Aorta (tissue), 5 donors: ENCODE measurements around the gene RNPEPL1. TPM values are rescaled to one million over a fixed set of nuclear protein-coding genes. Genes with fewer than 3 reads are reported as not detected.

Experiments
- ATAC-seq: fragments of 200-7000 bp; cut with Tn5 transposase; one replicate; pipeline ENCODE4 v1.9.1; 2022; ENCODE audit warnings: moderate library complexity; ENCODE audit not compliant: low FRiP score
- DNase-seq, 2 donors: peaks; one replicate each; pipeline ENCODE4 v3.0.0-alpha.2; 2020
- H3K27ac ChIP-seq, 2 donors: one replicate each; pipeline ENCODE4 v1.5.1; 2013; ENCODE audit warnings: low read length in 2 of 2, mild to moderate bottlenecking in 2 of 2, moderate library complexity in 2 of 2, control low read depth in 1 of 2, inconsistent platforms in 1 of 2, low read depth in 1 of 2
- H3K27me3 ChIP-seq, 2 donors: one replicate each; pipeline ENCODE4 v1.6.1; 2013; ENCODE audit warnings: control low read depth in 1 of 2, low read length in 1 of 2, mild to moderate bottlenecking in 1 of 2, moderate library complexity in 1 of 2; ENCODE audit not compliant: insufficient read depth in 2 of 2, control insufficient read depth in 1 of 2
- H3K36me3 ChIP-seq, 2 donors: one replicate each; pipeline ENCODE4 v1.6.1; 2013; ENCODE audit warnings: control low read depth in 1 of 2, low read length in 1 of 2, mild to moderate bottlenecking in 1 of 2; ENCODE audit not compliant: insufficient read depth in 2 of 2, control insufficient read depth in 1 of 2
- H3K4me1 ChIP-seq, 2 donors: one replicate each; pipeline ENCODE4 v1.6.1; 2013; ENCODE audit warnings: low read length in 2 of 2, control low read depth in 1 of 2, mild to moderate bottlenecking in 1 of 2, moderate library complexity in 1 of 2; ENCODE audit not compliant: insufficient read depth in 2 of 2, control insufficient read depth in 1 of 2
- H3K4me3 ChIP-seq, 2 donors: one replicate each; pipeline ENCODE4 v1.5.1; 2013; ENCODE audit warnings: low read length in 2 of 2, control low read depth in 1 of 2, mild to moderate bottlenecking in 1 of 2
- H3K9me3 ChIP-seq: one replicate; pipeline ENCODE4 v1.6.1; 2013; ENCODE audit warnings: mild to moderate bottlenecking, low read length; ENCODE audit not compliant: control insufficient read depth
- WGBS, 2 donors: extraction: QIAGEN DNeasy Blood & Tissue Kit; methylation state at CpG; one replicate each; pipeline ENCODE4 v1.1.7; 2013; 5-methylcytosine and 5-hydroxymethylcytosine counted together
- intact Hi-C, 2 donors: fragments of 100-400 bp; cut with DNase I; formaldehyde crosslinking; loops; one replicate each; pipeline versions ENCODE4 v1.14.2 to v1.15.0; 2022
- polyA plus RNA-seq, 2 donors: library from polyadenylated mRNA; stranded (reverse); fragments of 200-250 nt; gene quantifications; one replicate each; pipeline ENCODE4 v1.2.3, GENCODE V29; 2013
- total RNA-seq, 2 donors: library from RNA; stranded (reverse); fragmentation: NEBNext Ultra II Directional; extraction: Animal tissue kit (Norgen Biotek cat#: 25700); gene quantifications; one replicate each; pipeline ENCODE4 v1.2.1, GENCODE V29; 2021
- donor health status: healthy with polysubstance abuse.
- donor health status: Bipolar disorder and iron deficiency.
- donor health status: DM: no; HTN: no; CAD: no.
- donor health status: DM: no; HTN: no; CAD: no.
- donor health status: DM: yes; HTN: yes; CAD: no.

RNPEPL1 gene
- total and polyA plus RNA-seq, 4 donors, result 42.9 to 108 (median 47.6) TPM

DNA sequence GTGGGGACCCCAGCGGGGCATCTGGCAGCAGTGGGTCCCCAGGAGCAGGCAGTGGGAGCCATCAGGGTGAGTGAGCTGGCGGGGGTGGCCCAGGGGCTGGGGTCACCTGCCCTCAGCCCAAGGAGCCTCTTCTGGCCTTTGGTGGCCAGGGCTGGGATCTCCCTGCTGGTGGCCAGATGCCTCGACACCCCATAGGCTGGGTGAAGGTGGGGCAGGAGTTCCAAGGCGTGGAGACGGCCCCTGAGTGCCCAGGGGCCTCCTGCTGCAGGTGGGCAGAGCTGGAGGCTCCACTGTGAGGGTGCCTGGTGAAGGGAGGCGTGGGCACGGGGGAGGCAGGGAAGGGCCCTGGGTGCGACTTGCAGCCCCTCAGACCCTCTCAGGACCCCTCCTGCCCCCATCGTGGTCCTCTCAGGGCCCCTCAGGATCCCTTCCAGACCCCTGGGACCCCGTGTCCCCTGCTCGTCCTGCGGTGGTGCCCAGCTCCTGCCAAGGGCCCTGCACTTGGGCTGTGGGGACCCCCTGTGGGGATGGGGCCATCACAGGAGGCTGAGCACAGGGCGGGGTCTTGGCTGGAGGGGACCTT, 52.0 kb downstream of the RNPEPL1 start:
- no peaks in the 10 kb centered on the region for H3K9me3 ChIP-seq
- no peaks in the 10 kb centered on the region for H3K27me3 ChIP-seq
- 87 to 95% methylated on average over 10 to 13 of the region's 13 CpGs for WGBS, 2 donors
- DNase-seq (peak in 1 of 2 donors; percentile 41), ATAC-seq (no peak)
- H3K36me3 ChIP-seq, result no peaks in the 10 kb centered on the region
- intact Hi-C loops, result no loop called here
- no peaks in the 10 kb centered on the region for H3K4me1 ChIP-seq
- H3K4me3 ChIP-seq, result no peak overlapping the region
- H3K27ac ChIP-seq, result no peak overlapping the region

GRCh38 chr2:240620859-240621258, 52.6 kb downstream of the RNPEPL1 start:
- peak in 1 of 2 donors; percentile 41 for DNase-seq
- H3K4me1 ChIP-seq, result no peaks in the 10 kb centered on the region
- WGBS, 2 donors, result 85 to 91% methylated on average over 7 of the region's 7 CpGs
- H3K27me3 ChIP-seq, result no peaks in the 10 kb centered on the region
- H3K4me3 ChIP-seq, result no peak overlapping the region
- H3K27ac ChIP-seq, result no peak overlapping the region
- no peak for ATAC-seq
- no peaks in the 10 kb centered on the region for H3K36me3 ChIP-seq
- no peaks in the 10 kb centered on the region for H3K9me3 ChIP-seq
- intact Hi-C loops, result no loop called here

GRCh38 chr2:240622060-240622411, 53.8 kb downstream of the RNPEPL1 start:
- H3K4me3 ChIP-seq, result no peak overlapping the region
- ATAC-seq (no peak), DNase-seq (no peak)
- no peak overlapping the region for H3K27ac ChIP-seq
- intact Hi-C loops, result no loop called here
- H3K27me3 ChIP-seq, result no peaks in the 10 kb centered on the region
- H3K4me1 ChIP-seq, result no peaks in the 10 kb centered on the region
- H3K36me3 ChIP-seq, result no peaks in the 10 kb centered on the region
- 80 to 92% methylated on average over 9 of the region's 9 CpGs for WGBS, 2 donors
- H3K9me3 ChIP-seq, result no peaks in the 10 kb centered on the region

DNA sequence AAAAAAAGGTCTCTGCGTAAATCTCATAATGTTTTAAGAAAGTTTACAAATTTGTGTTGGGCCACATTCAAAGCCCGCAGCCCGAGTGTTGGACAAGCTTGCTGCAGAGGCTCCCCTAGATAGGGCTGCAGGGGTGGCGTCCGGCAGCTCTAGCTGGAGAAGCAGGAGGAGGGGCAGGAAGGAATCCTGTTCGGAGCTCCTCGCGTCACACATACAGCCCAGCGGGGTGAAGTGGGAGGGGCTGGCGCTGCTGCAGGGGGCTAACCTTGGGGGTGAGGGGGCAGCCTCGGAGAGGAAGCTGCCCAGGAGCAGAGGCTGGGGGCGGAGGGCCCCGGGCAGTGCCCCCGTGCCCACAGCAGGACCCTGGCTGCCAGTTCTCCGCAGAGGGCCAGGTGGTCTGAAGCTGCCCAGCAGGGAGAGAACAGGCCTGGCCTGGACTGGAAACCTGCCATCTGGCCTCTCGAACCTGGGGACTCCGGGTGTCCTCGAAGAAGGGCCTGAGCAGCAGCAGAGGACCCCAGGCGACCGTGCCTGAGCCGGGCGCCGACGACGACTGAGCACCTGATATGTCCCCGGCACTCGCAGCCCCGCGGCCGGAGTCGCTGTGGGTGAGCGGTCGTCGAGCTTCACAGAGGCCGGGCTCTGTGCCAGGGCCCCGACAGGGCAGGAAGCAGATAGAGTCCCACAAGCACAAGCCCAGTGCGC, 54.4 kb downstream of the RNPEPL1 start:
- DNase-seq, result peak in 1 of 2 donors; percentile 65
- no peaks in the 10 kb centered on the region for H3K27me3 ChIP-seq
- H3K4me1 ChIP-seq, result no peaks in the 10 kb centered on the region
- H3K27ac ChIP-seq, result no peak overlapping the region
- no peaks in the 10 kb centered on the region for H3K36me3 ChIP-seq
- intact Hi-C loops, result no loop called here
- H3K9me3 ChIP-seq, result no peaks in the 10 kb centered on the region
- H3K4me3 ChIP-seq, result no peak overlapping the region
- ATAC-seq, result no peak
- WGBS, 2 donors, result 76 to 77% methylated on average over 34 to 37 of the region's 37 CpGs

GRCh38 chr2:240623531-240624010, 55.3 kb downstream of the RNPEPL1 start:
- no peaks in the 10 kb centered on the region for H3K27me3 ChIP-seq
- no peaks in the 10 kb centered on the region for H3K36me3 ChIP-seq
- no peak overlapping the region for H3K27ac ChIP-seq
- no peak overlapping the region for H3K4me3 ChIP-seq
- no peaks in the 10 kb centered on the region for H3K9me3 ChIP-seq
- WGBS, 2 donors, result 87 to 90% methylated on average over 10 of the region's 10 CpGs
- intact Hi-C loops, result no loop called here
- DNase-seq, result peak in 1 of 2 donors; percentile 34
- no peaks in the 10 kb centered on the region for H3K4me1 ChIP-seq
- no peak for ATAC-seq

DNA sequence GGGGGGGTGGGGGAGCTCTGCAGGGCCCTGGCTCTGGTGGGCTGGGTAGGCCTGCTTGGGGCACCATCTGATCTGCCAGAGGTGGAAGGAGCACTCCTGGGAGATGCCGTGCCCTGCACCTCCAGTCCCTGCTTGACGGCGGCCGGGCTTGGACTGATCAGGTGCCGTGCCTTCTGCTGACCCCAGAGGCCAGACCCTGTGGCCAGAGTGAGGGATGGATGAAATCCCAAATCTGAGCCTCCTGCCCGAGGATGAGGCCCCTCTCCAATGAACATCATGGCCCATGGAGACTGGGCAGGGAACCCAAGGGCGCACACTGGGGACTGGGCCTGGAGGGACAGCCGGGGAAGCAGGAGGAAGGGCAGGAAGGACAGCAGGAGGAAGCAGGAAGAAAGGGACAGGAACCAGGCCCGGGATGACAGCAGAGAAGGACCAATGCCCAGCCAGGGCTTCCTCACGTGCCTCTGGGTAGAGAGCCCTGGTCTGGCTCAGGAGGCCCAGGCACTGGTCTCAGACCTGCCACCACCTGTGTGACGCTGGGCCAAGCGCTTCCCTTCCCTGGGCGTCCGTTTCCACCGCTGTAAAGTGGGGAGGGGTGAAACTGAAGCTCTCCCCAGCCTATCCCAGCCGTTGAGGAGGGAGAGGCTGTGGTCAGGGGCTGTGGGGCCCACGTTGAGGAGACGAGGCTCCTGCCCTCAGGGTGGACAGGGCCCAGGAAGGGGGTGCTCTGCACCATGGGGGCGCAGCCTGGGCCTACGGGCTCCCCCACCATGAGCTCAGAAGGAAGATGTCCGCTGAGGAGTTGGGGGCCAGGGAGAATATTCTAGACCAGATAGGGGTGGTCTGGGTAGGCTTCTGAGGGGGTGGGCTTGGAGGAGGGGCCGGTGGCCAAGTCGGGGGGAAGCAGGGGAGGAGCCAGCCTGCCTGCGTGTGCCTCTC, 56.0 kb downstream of the RNPEPL1 start:
- H3K27ac ChIP-seq, result no peak overlapping the region
- ATAC-seq, result peak; percentile 8
- WGBS, 2 donors, result 70 to 78% methylated on average over 21 to 24 of the region's 24 CpGs
- H3K36me3 ChIP-seq, result no peaks in the 10 kb centered on the region
- H3K27me3 ChIP-seq, result no peaks in the 10 kb centered on the region
- DNase-seq, result peak; percentile 42 to 58
- H3K9me3 ChIP-seq, result no peaks in the 10 kb centered on the region
- no peak overlapping the region for H3K4me3 ChIP-seq
- intact Hi-C loops, result no loop called here
- no peaks in the 10 kb centered on the region for H3K4me1 ChIP-seq

GRCh38 chr2:240624950-240625621, 56.8 kb downstream of the RNPEPL1 start, which contains the start of gene GPR35:
Gene GPR35 (plus strand): TSS chr2:240625480. CDS start chr2:240629953, 4,473 bp downstream.
- Histone ChIP-seq H3K27me3 (no peaks in the 10 kb centered on the region), H3K36me3 (no peaks in the 10 kb centered on the region), H3K27ac (no peak within 1 kb of the TSS), H3K9me3 (no peaks in the 10 kb centered on the region), H3K4me3 (no peak within 1 kb of the TSS), H3K4me1 (no peaks in the 10 kb centered on the region)
- 51 to 54% methylated on average over 23 of the region's 23 CpGs for WGBS, 2 donors
- intact Hi-C loops, result no loop called here
- DNase-seq (peak; percentile 80), ATAC-seq (peak; percentile 24)

- Histone ChIP-seq H3K9me3 (no peaks in the 10 kb centered on the region), H3K36me3 (no peaks in the 10 kb centered on the region), H3K4me1 (no peaks in the 10 kb centered on the region), H3K27me3 (no peaks in the 10 kb centered on the region), H3K4me3 (no peak overlapping the region), H3K27ac (no peak overlapping the region)
- 74 to 81% methylated on average over 21 of the region's 21 CpGs for WGBS, 2 donors
- DNase-seq (peak; percentile 68 to 79), ATAC-seq (no peak)
- intact Hi-C loops, result no loop called here
Observed at GRCh38 chr2:240626531-240627300, 58.4 kb downstream of the RNPEPL1 start.
